GM12865 (cell line): ENCODE data around the gene NHSL1.
A peak's percentile ranks its signal among the peaks of the same experiment; 100 is the strongest.

Source experiments
- DNase-seq: peaks from one replicate; pipeline ENCODE4 v3.0.0; 2010; ENCODE audit warnings: low read depth
- H3K4me3 ChIP-seq: 2 replicates; pipeline ENCODE4 v1.5.1; 2011; ENCODE audit warnings: mild to moderate bottlenecking, low read depth, low read length, control low read depth
- CTCF ChIP-seq: IDR thresholded peaks from 2 replicates; pipeline ENCODE4 v1.5.1; 2011; ENCODE audit warnings: low read length, control low read depth, low read depth, inconsistent platforms; ENCODE audit not compliant: insufficient read depth; ENCODE audit errors: missing control alignments

The NHSL1 gene

DNA sequence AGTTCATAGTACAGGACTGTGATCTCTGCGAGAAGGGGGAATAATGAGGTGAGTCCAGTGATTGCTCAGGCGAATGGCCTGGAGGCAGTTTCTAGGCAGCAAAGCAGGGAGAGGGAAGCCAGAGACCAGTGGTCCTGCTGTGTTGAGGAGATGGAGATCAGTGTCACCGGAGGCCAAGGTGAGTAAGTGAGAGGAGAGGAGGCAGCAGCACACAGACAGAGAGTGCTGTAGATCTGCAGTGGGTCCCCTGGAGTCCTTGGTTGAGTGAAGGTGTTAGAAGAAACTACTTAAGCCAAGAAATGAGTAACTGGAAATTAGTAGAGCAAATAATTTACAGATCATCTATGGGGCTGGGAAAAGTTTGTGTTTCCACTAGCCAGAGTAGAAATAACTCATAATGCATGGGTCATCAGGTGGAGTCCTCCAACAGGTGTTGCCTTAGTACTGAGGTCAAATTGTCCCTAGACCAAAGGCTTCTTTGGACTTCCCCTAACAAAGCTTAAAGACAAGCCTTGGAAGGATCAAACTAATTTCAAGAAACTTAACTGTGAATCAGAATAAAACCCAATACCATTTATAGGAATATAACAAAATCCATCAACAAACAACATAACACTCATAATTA, 81.7 kb downstream of the NHSL1 start:
- no peak for TF ChIP-seq CTCF
- no peak for DNase-seq

DNA sequence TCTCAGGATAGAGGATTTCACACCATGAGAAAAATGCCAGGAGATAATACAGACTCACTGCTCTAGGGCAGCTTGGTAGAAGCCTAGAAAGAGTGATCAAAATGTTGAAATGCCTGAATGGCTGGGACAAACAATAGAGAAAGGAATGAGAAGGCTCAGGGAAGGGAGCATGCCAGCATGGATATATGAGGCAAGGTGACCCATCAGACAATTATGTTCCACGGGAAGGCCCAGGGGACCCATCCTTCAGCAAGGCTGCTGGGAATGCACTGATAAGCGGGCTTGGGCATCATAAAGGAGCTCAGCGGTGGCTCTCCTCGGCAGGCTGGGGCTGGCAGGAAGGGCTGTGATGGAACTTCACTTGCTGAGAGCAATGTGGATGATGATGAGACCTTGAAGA, 83.1 kb downstream of the NHSL1 start:
- TF ChIP-seq CTCF = no peak
- DNase-seq = no peak
- H3K4me3 ChIP-seq = no peak overlapping the region

More for the DNA sequence above, 81.7 kb downstream of the NHSL1 start:
- no peak overlapping the region for H3K4me3 ChIP-seq

- TF ChIP-seq CTCF = no peak
- no peak for DNase-seq
- no peak overlapping the region for H3K4me3 ChIP-seq
Measured at GRCh38 chr6:138415125-138415524, 84.2 kb downstream of the NHSL1 start.

GRCh38 chr6:138410972-138411880, 88.1 kb downstream of the NHSL1 start:
- DNase-seq = peak; percentile 37
- no peak overlapping the region for H3K4me3 ChIP-seq
- no peak for TF ChIP-seq CTCF

DNA sequence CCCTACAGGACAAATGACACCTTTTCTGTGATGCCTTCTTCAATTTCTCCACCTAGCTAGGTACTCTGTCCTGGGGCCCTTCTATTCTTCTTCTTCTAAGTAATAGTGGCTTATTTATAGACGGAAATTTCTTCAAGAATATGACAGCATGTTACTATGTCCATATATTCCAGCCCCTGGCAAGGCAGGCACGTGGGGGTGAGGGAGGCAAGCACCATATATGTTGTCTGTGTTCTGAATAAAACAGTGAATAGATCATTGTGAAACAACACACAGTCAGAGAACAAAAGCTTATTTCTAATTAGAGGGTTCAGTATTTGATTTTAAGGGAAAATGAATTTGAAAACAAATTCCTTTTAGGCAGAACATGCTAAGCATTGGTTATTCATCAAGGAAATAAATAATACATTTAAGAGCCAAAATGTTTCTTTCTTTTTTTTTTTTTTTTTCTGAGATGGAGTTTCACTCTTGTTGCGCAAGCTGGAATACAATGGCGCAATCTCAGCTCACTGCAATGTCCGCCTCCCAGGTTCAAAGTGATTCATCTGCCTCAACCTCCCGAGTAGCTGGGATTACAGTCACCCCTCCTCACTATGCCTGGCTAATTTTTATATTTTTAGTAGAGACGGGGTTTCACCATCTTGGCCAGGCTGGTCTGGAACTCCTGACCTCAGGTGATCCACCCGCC, 89.1 kb downstream of the NHSL1 start:
- no peak for DNase-seq
- no peak for TF ChIP-seq CTCF
- H3K4me3 ChIP-seq = no peak overlapping the region

- H3K4me3 ChIP-seq = no peak overlapping the region
- DNase-seq = no peak
- no peak for TF ChIP-seq CTCF
Measured at GRCh38 chr6:138406443-138406842, 92.9 kb downstream of the NHSL1 start.
